Activated T-helper 2 cell treated with anti-CD3 and anti-CD28 coated beads, Interferon-gamma antibody, Interleukin-2, Interleukin-4, amounts not matched to agents 10 μg/mL and 5 μg/mL and 100 μg/mL, durations not matched to agents 14 hours and 24 hours and 36 hours (primary cell): ENCODE results near the gene LPGAT1. TPM values are rescaled to one million over a fixed set of nuclear protein-coding genes. Genes with fewer than 3 reads are reported as not detected.

Experiments
- DNase-seq: peaks from one replicate; pipeline ENCODE4 v3.0.0; 2021; ENCODE audit warnings: low spot score
- H3K27ac Mint-ChIP-seq: one replicate; pipeline ENCODE4 v1.8.0; 2021; ENCODE audit warnings: mixed read lengths
- H3K27me3 Mint-ChIP-seq: one replicate; pipeline ENCODE4 v1.8.0; 2021; ENCODE audit warnings: low read depth, mixed read lengths
- H3K36me3 Mint-ChIP-seq: one replicate; pipeline ENCODE4 v1.8.0; 2021; ENCODE audit warnings: low read depth, mixed read lengths
- H3K4me1 Mint-ChIP-seq: one replicate; pipeline ENCODE4 v1.8.0; 2021; ENCODE audit warnings: low read depth, mixed read lengths
- H3K4me3 Mint-ChIP-seq: one replicate; pipeline ENCODE4 v1.8.0; 2021; ENCODE audit warnings: low read depth, mild to moderate bottlenecking, moderate library complexity, mixed read lengths
- H3K9me3 Mint-ChIP-seq: one replicate; pipeline ENCODE4 v1.8.0; 2021; ENCODE audit warnings: mixed read lengths
- intact Hi-C: fragments of 100-400 bp; cut with micrococcal nuclease; formaldehyde crosslinking; loops from one replicate; pipeline ENCODE4 v1.15.1; 2023
- total RNA-seq: library from RNA; stranded (reverse); gene quantifications from 2 replicates; pipeline ENCODE4 v1.2.3, GENCODE V29; 2022

Gene LPGAT1
- total RNA-seq, 1 donor from 2014 or later, result 27.8 TPM

GRCh38 chr1:211814313-211814712 lies 16.2 kb downstream of the LPGAT1 start:
- DNase-seq, result no peak
- Mint-ChIP-seq H3K4me1 (no peaks in the 10 kb centered on the region), H3K27me3 (no peaks in the 10 kb centered on the region), H3K9me3 (no peaks in the 10 kb centered on the region), H3K4me3 (no peak overlapping the region), H3K36me3 (peaks cover 16% of the 10 kb centered on the region), H3K27ac (no peak overlapping the region)
- intact Hi-C loops, result no loop called here

- H3K27me3 Mint-ChIP-seq, result no peaks in the 10 kb centered on the region
- no peak overlapping the region for H3K4me3 Mint-ChIP-seq
- no peaks in the 10 kb centered on the region for H3K9me3 Mint-ChIP-seq
- no peaks in the 10 kb centered on the region for H3K4me1 Mint-ChIP-seq
- peaks cover 21% of the 10 kb centered on the region for H3K36me3 Mint-ChIP-seq
- no peak overlapping the region for H3K27ac Mint-ChIP-seq
- DNase-seq, result no peak
- intact Hi-C loops, result no loop called here
These were observed 17.0 kb downstream of the LPGAT1 start for GRCh38 chr1:211813590-211813989.

GRCh38 chr1:211812584-211812983 lies 18.0 kb downstream of the LPGAT1 start:
- no peak overlapping the region for H3K27ac Mint-ChIP-seq
- no peaks in the 10 kb centered on the region for H3K4me1 Mint-ChIP-seq
- no peak for DNase-seq
- no peaks in the 10 kb centered on the region for H3K27me3 Mint-ChIP-seq
- no peaks in the 10 kb centered on the region for H3K9me3 Mint-ChIP-seq
- peaks cover 27% of the 10 kb centered on the region for H3K36me3 Mint-ChIP-seq
- H3K4me3 Mint-ChIP-seq, result no peak overlapping the region
- intact Hi-C loops, result no loop called here

- no peaks in the 10 kb centered on the region for H3K27me3 Mint-ChIP-seq
- no peaks in the 10 kb centered on the region for H3K9me3 Mint-ChIP-seq
- no peaks in the 10 kb centered on the region for H3K4me1 Mint-ChIP-seq
- intact Hi-C loops, result no loop called here
- peaks cover 34% of the 10 kb centered on the region for H3K36me3 Mint-ChIP-seq
- no peak for DNase-seq
- H3K4me3 Mint-ChIP-seq, result no peak overlapping the region
- H3K27ac Mint-ChIP-seq, result no peak overlapping the region
These were observed 18.7 kb downstream of the LPGAT1 start for GRCh38 chr1:211811848-211812247.

- Mint-ChIP-seq H3K36me3 (peaks cover 40% of the 10 kb centered on the region), H3K27ac (no peak overlapping the region), H3K27me3 (no peaks in the 10 kb centered on the region), H3K4me3 (no peak overlapping the region), H3K9me3 (no peaks in the 10 kb centered on the region), H3K4me1 (no peaks in the 10 kb centered on the region)
- no peak for DNase-seq
- intact Hi-C loops, result no loop called here
These were observed 19.4 kb downstream of the LPGAT1 start for GRCh38 chr1:211811126-211811525.

GRCh38 chr1:211808475-211808874 lies 22.1 kb downstream of the LPGAT1 start:
- no peak overlapping the region for H3K4me3 Mint-ChIP-seq
- no peaks in the 10 kb centered on the region for H3K27me3 Mint-ChIP-seq
- H3K36me3 Mint-ChIP-seq, result peaks cover 55% of the 10 kb centered on the region
- intact Hi-C loops, result no loop called here
- H3K27ac Mint-ChIP-seq, result no peak overlapping the region
- DNase-seq, result no peak
- no peaks in the 10 kb centered on the region for H3K9me3 Mint-ChIP-seq
- no peaks in the 10 kb centered on the region for H3K4me1 Mint-ChIP-seq

- no peak overlapping the region for H3K4me3 Mint-ChIP-seq
- intact Hi-C loops, result no loop called here
- peaks cover 66% of the 10 kb centered on the region for H3K36me3 Mint-ChIP-seq
- no peak for DNase-seq
- no peak overlapping the region for H3K27ac Mint-ChIP-seq
- H3K4me1 Mint-ChIP-seq, result no peaks in the 10 kb centered on the region
- peaks cover 19% of the 10 kb centered on the region for H3K9me3 Mint-ChIP-seq
- no peaks in the 10 kb centered on the region for H3K27me3 Mint-ChIP-seq
These were observed 25.6 kb downstream of the LPGAT1 start for GRCh38 chr1:211804915-211805314.

- intact Hi-C loops, result no loop called here
- no peak overlapping the region for H3K4me3 Mint-ChIP-seq
- peaks cover 19% of the 10 kb centered on the region for H3K9me3 Mint-ChIP-seq
- DNase-seq, result no peak
- no peaks in the 10 kb centered on the region for H3K27me3 Mint-ChIP-seq
- H3K27ac Mint-ChIP-seq, result no peak overlapping the region
- H3K4me1 Mint-ChIP-seq, result no peaks in the 10 kb centered on the region
- peaks cover 36% of the 10 kb centered on the region for H3K36me3 Mint-ChIP-seq
These were observed 29.5 kb downstream of the LPGAT1 start for GRCh38 chr1:211800925-211801607.

- no peak overlapping the region for H3K4me3 Mint-ChIP-seq
- no peak overlapping the region for H3K27ac Mint-ChIP-seq
- intact Hi-C loops, result no loop called here
These were observed 32.6 kb downstream of the LPGAT1 start for GRCh38 chr1:211797994-211798393.

GRCh38 chr1:211791979-211792378 lies 38.6 kb downstream of the LPGAT1 start:
- Mint-ChIP-seq H3K27me3 (no peaks in the 10 kb centered on the region), H3K4me3 (no peak overlapping the region), H3K27ac (no peak overlapping the region), H3K9me3 (no peaks in the 10 kb centered on the region), H3K36me3 (peaks cover 13% of the 10 kb centered on the region), H3K4me1 (no peaks in the 10 kb centered on the region)
- intact Hi-C loops, result no loop called here
- no peak for DNase-seq

More at GRCh38 chr1:211797994-211798393, 32.6 kb downstream of the LPGAT1 start:
- H3K9me3 Mint-ChIP-seq, result peaks cover 16% of the 10 kb centered on the region
- DNase-seq, result no peak
- H3K27me3 Mint-ChIP-seq, result no peaks in the 10 kb centered on the region
- H3K4me1 Mint-ChIP-seq, result no peaks in the 10 kb centered on the region
- H3K36me3 Mint-ChIP-seq, result peaks cover 18% of the 10 kb centered on the region

GRCh38 chr1:211789641-211790464 lies 40.7 kb downstream of the LPGAT1 start:
- peaks cover 13% of the 10 kb centered on the region for H3K36me3 Mint-ChIP-seq
- H3K27me3 Mint-ChIP-seq, result no peaks in the 10 kb centered on the region
- intact Hi-C loops, result no loop called here
- no peak overlapping the region for H3K27ac Mint-ChIP-seq
- H3K9me3 Mint-ChIP-seq, result no peaks in the 10 kb centered on the region
- no peak overlapping the region for H3K4me3 Mint-ChIP-seq
- no peaks in the 10 kb centered on the region for H3K4me1 Mint-ChIP-seq
- DNase-seq, result no peak

GRCh38 chr1:211788626-211789025 lies 41.9 kb downstream of the LPGAT1 start:
- Mint-ChIP-seq H3K27ac (no peak overlapping the region), H3K36me3 (peaks cover 16% of the 10 kb centered on the region)

GRCh38 chr1:211783897-211784296 lies 46.7 kb downstream of the LPGAT1 start:
- no peak for DNase-seq
- H3K4me3 Mint-ChIP-seq, result no peak overlapping the region
- peaks cover 8% of the 10 kb centered on the region for H3K36me3 Mint-ChIP-seq
- intact Hi-C loops, result no loop called here
- no peak overlapping the region for H3K27ac Mint-ChIP-seq
- no peaks in the 10 kb centered on the region for H3K4me1 Mint-ChIP-seq
- H3K9me3 Mint-ChIP-seq, result no peaks in the 10 kb centered on the region
- no peaks in the 10 kb centered on the region for H3K27me3 Mint-ChIP-seq

More at GRCh38 chr1:211788626-211789025, 41.9 kb downstream of the LPGAT1 start:
- no peaks in the 10 kb centered on the region for H3K4me1 Mint-ChIP-seq
- H3K9me3 Mint-ChIP-seq, result no peaks in the 10 kb centered on the region
- intact Hi-C loops, result no loop called here
- no peaks in the 10 kb centered on the region for H3K27me3 Mint-ChIP-seq
- no peak overlapping the region for H3K4me3 Mint-ChIP-seq
- no peak for DNase-seq
